HEK293 (cell line): Measurements from ENCODE around the gene CAPNS1.

ENCODE experiments used
- EGR2 ChIP-seq: fragments of 450-650 bp; formaldehyde crosslinking; IDR thresholded peaks from 2 replicates; pipeline ENCODE4 v1.5.1; 2016; ENCODE audit warnings: low read depth, missing biosample characterization, missing genetic modification characterization
- HIC1 ChIP-seq: fragments of 450-650 bp; formaldehyde crosslinking; IDR thresholded peaks from 2 replicates; pipeline ENCODE4 v1.5.1; 2016; ENCODE audit warnings: missing biosample characterization, missing genetic modification characterization
- KLF1 ChIP-seq: fragments of 450-650 bp; formaldehyde crosslinking; IDR thresholded peaks from 2 replicates; pipeline ENCODE4 v1.5.1; 2016; ENCODE audit warnings: missing biosample characterization, missing genetic modification characterization
- SP7 ChIP-seq: fragments of 450-650 bp; formaldehyde crosslinking; IDR thresholded peaks from 2 replicates; pipeline ENCODE4 v1.5.1; 2016; ENCODE audit warnings: missing biosample characterization, missing genetic modification characterization
- ZBTB48 ChIP-seq: fragments of 450-650 bp; formaldehyde crosslinking; IDR thresholded peaks from 2 replicates; pipeline ENCODE4 v1.5.1; 2016; ENCODE audit warnings: missing biosample characterization, missing genetic modification characterization
- ZNF169 ChIP-seq: fragments of 450-650 bp; formaldehyde crosslinking; IDR thresholded peaks from 2 replicates; pipeline ENCODE4 v1.5.1; 2016; ENCODE audit warnings: missing biosample characterization, missing genetic modification characterization
- ZNF175 ChIP-seq: fragments of 450-650 bp; formaldehyde crosslinking; IDR thresholded peaks from 2 replicates; pipeline ENCODE4 v1.5.1; 2016; ENCODE audit warnings: missing biosample characterization, missing genetic modification characterization
- ZNF184 ChIP-seq: fragments of 450-650 bp; IDR thresholded peaks from 2 replicates; pipeline ENCODE4 v1.5.1; 2018; ENCODE audit warnings: missing biosample characterization, mild to moderate bottlenecking, missing genetic modification characterization
- ZNF202 ChIP-seq: fragments of 450-650 bp; formaldehyde crosslinking; IDR thresholded peaks from 2 replicates; pipeline ENCODE4 v1.5.1; 2016; ENCODE audit warnings: missing biosample characterization, missing genetic modification characterization, borderline replicate concordance
- ZNF274 ChIP-seq, 2 experiments: fragments of 200-500 bp in 1 of 2; fragments of 450-650 bp in 1 of 2; sonication (Bioruptor generic) in 1 of 2; formaldehyde crosslinking in 1 of 2; IDR thresholded peaks; 2 replicates each; pipeline versions ENCODE4 v1.5.1 to v1.6.1; 2014 to 2016; ENCODE audit warnings: borderline replicate concordance in 1 of 2, inconsistent platforms in 1 of 2, low read length in 1 of 2, missing biosample characterization in 1 of 2, missing genetic modification characterization in 1 of 2
- ZNF280C ChIP-seq: fragments of 450-650 bp; formaldehyde crosslinking; IDR thresholded peaks from 2 replicates; pipeline ENCODE4 v1.5.1; 2016; ENCODE audit warnings: missing biosample characterization, missing genetic modification characterization
- ZNF341 ChIP-seq: fragments of 450-650 bp; formaldehyde crosslinking; IDR thresholded peaks from 2 replicates; pipeline ENCODE4; 2016; ENCODE audit warnings: low read depth, missing biosample characterization, missing genetic modification characterization
- ZNF514 ChIP-seq: fragments of 450-650 bp; formaldehyde crosslinking; IDR thresholded peaks from 2 replicates; pipeline ENCODE4 v1.5.1; 2016; ENCODE audit warnings: missing biosample characterization, missing genetic modification characterization
- ZNF555 ChIP-seq: fragments of 450-650 bp; formaldehyde crosslinking; conservative IDR thresholded peaks from 2 replicates; pipeline ENCODE4 v1.5.1; 2017; ENCODE audit warnings: missing biosample characterization, mild to moderate bottlenecking, missing genetic modification characterization, inconsistent platforms
- ZNF660 ChIP-seq: fragments of 450-650 bp; IDR thresholded peaks from 2 replicates; pipeline ENCODE4 v1.5.1; 2018; ENCODE audit warnings: missing biosample characterization, mild to moderate bottlenecking, missing genetic modification characterization
- ZNF701 ChIP-seq: fragments of 450-650 bp; formaldehyde crosslinking; IDR thresholded peaks from 2 replicates; pipeline ENCODE4 v1.5.1; 2016; ENCODE audit warnings: missing biosample characterization, missing genetic modification characterization
- ZNF776 ChIP-seq: fragments of 450-650 bp; formaldehyde crosslinking; IDR thresholded peaks from 2 replicates; pipeline ENCODE4 v1.5.0; 2017; ENCODE audit warnings: missing biosample characterization, missing genetic modification characterization, borderline replicate concordance
- ZNF791 ChIP-seq: fragments of 450-650 bp; formaldehyde crosslinking; IDR thresholded peaks from 2 replicates; pipeline ENCODE4 v1.5.1; 2016; ENCODE audit warnings: missing biosample characterization, missing genetic modification characterization
- TF ChIP-seq, protein P1 (sequence below): fragments of 450-650 bp; formaldehyde crosslinking; conservative IDR thresholded peaks from 2 replicates; pipeline ENCODE4 v1.5.1; 2016; ENCODE audit warnings: low read depth, missing biosample characterization, missing genetic modification characterization
- TF ChIP-seq, protein P2 (sequence below): fragments of 450-650 bp; formaldehyde crosslinking; IDR thresholded peaks from 2 replicates; pipeline ENCODE4 v1.5.1; 2016; ENCODE audit warnings: missing biosample characterization, missing genetic modification characterization
- TF ChIP-seq, protein P3 (sequence below): fragments of 450-650 bp; formaldehyde crosslinking; IDR thresholded peaks from 2 replicates; pipeline ENCODE4 v1.5.1; 2016; ENCODE audit warnings: missing biosample characterization, missing genetic modification characterization, borderline replicate concordance

CAPNS1 gene

GRCh38 chr19:36139473-36140303, at the start of gene CAPNS1 (continued):
- TF ChIP-seq, protein P1, sequence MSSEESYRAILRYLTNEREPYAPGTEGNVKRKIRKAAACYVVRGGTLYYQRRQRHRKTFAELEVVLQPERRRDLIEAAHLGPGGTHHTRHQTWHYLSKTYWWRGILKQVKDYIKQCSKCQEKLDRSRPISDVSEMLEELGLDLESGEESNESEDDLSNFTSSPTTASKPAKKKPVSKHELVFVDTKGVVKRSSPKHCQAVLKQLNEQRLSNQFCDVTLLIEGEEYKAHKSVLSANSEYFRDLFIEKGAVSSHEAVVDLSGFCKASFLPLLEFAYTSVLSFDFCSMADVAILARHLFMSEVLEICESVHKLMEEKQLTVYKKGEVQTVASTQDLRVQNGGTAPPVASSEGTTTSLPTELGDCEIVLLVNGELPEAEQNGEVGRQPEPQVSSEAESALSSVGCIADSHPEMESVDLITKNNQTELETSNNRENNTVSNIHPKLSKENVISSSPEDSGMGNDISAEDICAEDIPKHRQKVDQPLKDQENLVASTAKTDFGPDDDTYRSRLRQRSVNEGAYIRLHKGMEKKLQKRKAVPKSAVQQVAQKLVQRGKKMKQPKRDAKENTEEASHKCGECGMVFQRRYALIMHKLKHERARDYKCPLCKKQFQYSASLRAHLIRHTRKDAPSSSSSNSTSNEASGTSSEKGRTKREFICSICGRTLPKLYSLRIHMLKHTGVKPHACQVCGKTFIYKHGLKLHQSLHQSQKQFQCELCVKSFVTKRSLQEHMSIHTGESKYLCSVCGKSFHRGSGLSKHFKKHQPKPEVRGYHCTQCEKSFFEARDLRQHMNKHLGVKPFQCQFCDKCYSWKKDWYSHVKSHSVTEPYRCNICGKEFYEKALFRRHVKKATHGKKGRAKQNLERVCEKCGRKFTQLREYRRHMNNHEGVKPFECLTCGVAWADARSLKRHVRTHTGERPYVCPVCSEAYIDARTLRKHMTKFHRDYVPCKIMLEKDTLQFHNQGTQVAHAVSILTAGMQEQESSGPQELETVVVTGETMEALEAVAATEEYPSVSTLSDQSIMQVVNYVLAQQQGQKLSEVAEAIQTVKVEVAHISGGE (tag by site-specific recombination), result peak; percentile 89
- TF ChIP-seq EGR2 (peak; percentile 71), ZNF555 (tag by site-specific recombination) (no peak), ZNF274 (IDR thresholded peaks at IDR 0.05; ENCODE audit: low read length) (no peak), ZNF274 (tag by site-specific recombination; IDR thresholded peaks at IDR 0.05; ENCODE audit: borderline replicate concordance) (no peak), HIC1 (tag by site-specific recombination) (peak; percentile 86), KLF1 (tag by site-specific recombination) (peak; percentile 97), SP7 (tag by site-specific recombination) (peak; percentile 97), ZNF184 (tag by site-specific recombination) (peak; percentile 88; the same call in 1 of the 2 replicates), ZBTB48 (tag by site-specific recombination) (peak; percentile 98), ZNF514 (tag by site-specific recombination) (no peak), ZNF701 (tag by site-specific recombination) (no peak), ZNF280C (tag by site-specific recombination) (no peak), ZNF776 (tag by site-specific recombination) (no peak), ZNF660 (peak; percentile 97), ZNF169 (tag by site-specific recombination) (no peak), ZNF202 (no peak), ZNF791 (tag by site-specific recombination) (no peak), ZNF175 (tag by site-specific recombination) (no peak), ZNF341 (tag by site-specific recombination) (peak; percentile 94)
- TF ChIP-seq, protein P2, sequence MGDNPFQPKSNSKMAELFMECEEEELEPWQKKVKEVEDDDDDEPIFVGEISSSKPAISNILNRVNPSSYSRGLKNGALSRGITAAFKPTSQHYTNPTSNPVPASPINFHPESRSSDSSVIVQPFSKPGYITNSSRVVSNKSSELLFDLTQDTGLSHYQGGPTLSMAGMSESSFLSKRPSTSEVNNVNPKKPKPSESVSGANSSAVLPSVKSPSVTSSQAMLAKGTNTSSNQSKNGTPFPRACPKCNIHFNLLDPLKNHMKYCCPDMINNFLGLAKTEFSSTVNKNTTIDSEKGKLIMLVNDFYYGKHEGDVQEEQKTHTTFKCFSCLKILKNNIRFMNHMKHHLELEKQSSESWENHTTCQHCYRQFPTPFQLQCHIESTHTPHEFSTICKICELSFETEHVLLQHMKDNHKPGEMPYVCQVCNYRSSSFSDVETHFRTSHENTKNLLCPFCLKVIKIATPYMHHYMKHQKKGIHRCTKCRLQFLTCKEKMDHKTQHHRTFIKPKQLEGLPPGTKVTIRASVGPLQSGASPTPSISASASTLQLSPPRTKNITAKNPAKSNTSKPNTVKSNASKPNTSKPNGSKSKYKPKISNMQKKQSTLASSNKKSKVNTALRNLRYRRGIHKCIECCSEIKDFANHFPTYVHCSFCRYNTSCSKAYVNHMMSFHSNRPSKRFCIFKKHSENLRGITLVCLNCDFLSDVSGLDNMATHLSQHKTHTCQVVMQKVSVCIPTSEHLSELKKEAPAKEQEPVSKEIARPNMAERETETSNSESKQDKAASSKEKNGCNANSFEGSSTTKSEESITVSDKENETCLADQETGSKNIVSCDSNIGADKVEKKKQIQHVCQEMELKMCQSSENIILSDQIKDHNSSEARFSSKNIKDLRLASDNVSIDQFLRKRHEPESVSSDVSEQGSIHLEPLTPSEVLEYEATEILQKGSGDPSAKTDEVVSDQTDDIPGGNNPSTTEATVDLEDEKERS (tag by site-specific recombination), result no peak
- TF ChIP-seq, protein P3, sequence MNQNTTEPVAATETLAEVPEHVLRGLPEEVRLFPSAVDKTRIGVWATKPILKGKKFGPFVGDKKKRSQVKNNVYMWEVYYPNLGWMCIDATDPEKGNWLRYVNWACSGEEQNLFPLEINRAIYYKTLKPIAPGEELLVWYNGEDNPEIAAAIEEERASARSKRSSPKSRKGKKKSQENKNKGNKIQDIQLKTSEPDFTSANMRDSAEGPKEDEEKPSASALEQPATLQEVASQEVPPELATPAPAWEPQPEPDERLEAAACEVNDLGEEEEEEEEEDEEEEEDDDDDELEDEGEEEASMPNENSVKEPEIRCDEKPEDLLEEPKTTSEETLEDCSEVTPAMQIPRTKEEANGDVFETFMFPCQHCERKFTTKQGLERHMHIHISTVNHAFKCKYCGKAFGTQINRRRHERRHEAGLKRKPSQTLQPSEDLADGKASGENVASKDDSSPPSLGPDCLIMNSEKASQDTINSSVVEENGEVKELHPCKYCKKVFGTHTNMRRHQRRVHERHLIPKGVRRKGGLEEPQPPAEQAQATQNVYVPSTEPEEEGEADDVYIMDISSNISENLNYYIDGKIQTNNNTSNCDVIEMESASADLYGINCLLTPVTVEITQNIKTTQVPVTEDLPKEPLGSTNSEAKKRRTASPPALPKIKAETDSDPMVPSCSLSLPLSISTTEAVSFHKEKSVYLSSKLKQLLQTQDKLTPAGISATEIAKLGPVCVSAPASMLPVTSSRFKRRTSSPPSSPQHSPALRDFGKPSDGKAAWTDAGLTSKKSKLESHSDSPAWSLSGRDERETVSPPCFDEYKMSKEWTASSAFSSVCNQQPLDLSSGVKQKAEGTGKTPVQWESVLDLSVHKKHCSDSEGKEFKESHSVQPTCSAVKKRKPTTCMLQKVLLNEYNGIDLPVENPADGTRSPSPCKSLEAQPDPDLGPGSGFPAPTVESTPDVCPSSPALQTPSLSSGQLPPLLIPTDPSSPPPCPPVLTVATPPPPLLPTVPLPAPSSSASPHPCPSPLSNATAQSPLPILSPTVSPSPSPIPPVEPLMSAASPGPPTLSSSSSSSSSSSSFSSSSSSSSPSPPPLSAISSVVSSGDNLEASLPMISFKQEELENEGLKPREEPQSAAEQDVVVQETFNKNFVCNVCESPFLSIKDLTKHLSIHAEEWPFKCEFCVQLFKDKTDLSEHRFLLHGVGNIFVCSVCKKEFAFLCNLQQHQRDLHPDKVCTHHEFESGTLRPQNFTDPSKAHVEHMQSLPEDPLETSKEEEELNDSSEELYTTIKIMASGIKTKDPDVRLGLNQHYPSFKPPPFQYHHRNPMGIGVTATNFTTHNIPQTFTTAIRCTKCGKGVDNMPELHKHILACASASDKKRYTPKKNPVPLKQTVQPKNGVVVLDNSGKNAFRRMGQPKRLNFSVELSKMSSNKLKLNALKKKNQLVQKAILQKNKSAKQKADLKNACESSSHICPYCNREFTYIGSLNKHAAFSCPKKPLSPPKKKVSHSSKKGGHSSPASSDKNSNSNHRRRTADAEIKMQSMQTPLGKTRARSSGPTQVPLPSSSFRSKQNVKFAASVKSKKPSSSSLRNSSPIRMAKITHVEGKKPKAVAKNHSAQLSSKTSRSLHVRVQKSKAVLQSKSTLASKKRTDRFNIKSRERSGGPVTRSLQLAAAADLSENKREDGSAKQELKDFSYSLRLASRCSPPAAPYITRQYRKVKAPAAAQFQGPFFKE (tag by site-specific recombination), result no peak
